Measurements from ENCODE around the gene CTAGE8. TPM values are rescaled to one million over a fixed set of nuclear protein-coding genes. Genes with fewer than 3 reads are reported as not detected.
"Not testable (repeated sequence)": the region's sequence is repeated elsewhere in the genome, so short reads cannot be mapped to it uniquely, and the experiment has no call there.

The CTAGE8 gene
- total RNA-seq, 1 experiment from 2014 or later = not detected

DNA sequence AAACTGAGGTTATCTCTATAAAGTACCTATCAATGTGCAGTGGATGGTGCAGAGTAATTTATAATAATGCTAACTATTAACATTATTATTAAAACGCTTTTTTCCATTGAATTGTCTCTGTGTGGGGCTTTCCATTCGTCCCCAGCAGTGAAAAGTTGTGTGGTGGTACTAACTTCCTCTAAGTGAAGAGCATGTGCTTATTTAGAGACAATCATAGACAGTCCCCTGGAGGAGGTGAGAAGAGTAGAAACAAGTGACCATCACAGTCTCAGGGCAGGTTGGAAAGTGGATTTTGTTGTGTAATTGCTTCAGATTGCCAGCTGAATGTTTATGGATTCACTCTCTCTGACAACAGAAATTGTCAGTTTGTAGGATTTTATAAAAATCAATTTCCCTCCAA lies 38.1 kb downstream of the CTAGE8 start:
- not testable (repeated sequence) for H3K36me3 ChIP-seq (replicated peaks; ENCODE audit: control insufficient read depth, insufficient read depth, low read length); H3K4me3 ChIP-seq (ENCODE audit: insufficient read depth, low read depth, low read length); DNase-seq; H3K27me3 ChIP-seq (ENCODE audit: control insufficient read depth, insufficient read depth, low read length)

DNA sequence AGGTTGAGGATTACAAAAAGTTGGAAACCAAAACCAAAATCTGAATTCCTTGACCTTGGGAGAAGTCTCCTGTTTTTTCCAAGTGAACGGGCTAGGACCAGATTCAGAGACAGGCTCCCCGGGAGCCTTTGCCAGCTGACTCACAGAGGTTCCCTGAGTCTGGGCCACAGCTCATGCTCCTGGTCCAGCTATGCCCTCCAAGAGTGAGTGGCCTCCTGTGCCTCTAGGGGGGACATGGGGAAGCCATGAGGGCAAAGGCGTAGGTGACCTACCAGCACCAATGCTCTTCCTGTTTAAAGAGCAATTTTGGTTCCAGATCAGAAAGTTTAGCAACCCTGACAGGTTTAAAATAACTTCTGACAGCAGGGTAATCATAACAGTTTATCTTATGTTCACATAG lies 40.3 kb downstream of the CTAGE8 start:
- not testable (repeated sequence) for H3K36me3 ChIP-seq (replicated peaks; ENCODE audit: control insufficient read depth, insufficient read depth, low read length); H3K4me3 ChIP-seq (ENCODE audit: insufficient read depth, low read depth, low read length); DNase-seq; H3K27me3 ChIP-seq (ENCODE audit: control insufficient read depth, insufficient read depth, low read length)

DNA sequence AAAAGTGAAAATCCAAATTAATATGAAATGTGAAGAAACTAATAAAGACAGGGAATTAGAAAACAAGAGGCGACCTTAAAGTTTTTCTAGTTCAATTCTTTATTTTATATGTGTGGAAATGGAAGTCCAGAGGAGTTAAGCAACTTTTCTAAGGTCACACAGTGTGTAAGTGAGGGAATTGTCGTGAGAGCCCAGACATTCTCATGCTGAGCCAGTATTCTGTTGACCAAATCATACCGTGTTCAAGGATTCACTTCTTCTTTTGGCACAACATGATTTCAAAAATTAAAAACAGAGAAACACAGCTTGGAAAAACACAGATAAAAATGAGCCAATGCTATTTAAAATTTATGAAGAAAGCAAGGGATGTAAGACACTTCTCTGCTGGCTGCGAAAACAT lies 42.2 kb downstream of the CTAGE8 start:
- not testable (repeated sequence) for H3K4me3 ChIP-seq (ENCODE audit: insufficient read depth, low read depth, low read length); H3K36me3 ChIP-seq (replicated peaks; ENCODE audit: control insufficient read depth, insufficient read depth, low read length); H3K27me3 ChIP-seq (ENCODE audit: control insufficient read depth, insufficient read depth, low read length); DNase-seq

DNA sequence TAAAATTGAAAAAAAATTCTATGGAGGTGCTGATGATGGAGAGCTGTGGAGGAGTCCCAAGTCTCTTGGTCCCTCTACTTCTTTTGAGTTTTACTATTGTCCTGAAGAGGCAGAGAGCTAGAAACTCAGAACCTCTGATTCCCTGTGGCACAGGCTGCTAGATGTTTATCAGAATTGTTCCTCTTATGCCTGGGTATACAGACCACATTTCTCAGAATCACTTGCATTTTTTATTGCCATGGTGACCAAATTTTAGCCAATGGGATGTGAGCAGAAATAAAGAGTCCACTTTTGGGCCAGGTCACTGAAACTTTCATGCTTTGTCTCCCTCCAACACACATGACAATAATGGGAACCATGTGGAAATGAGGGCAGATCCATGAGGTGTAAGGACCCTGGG lies 45.4 kb downstream of the CTAGE8 start:
- not testable (repeated sequence) for DNase-seq; H3K4me3 ChIP-seq (ENCODE audit: insufficient read depth, low read depth, low read length); H3K27me3 ChIP-seq (ENCODE audit: control insufficient read depth, insufficient read depth, low read length)

DNA sequence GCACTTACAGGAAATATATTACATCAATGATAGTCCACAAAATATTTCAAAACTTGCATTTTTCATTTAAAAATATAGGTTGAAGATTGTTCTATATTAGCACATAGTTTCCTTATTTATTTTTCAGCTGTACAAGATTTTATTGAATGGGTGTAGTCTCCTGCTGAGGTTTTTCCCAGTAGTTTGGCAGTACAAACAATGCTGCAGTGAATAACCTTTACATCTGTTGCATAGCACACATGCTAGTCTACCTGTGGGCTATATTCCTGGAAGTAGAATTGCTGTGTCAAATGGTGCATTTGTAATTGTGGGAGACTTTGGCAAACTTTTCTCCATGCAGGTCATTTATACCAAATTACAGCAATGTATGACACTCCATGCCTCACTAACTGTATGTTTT lies 48.6 kb downstream of the CTAGE8 start:
- not testable (repeated sequence) for H3K36me3 ChIP-seq (replicated peaks; ENCODE audit: control insufficient read depth, insufficient read depth, low read length); DNase-seq; H3K27me3 ChIP-seq (ENCODE audit: control insufficient read depth, insufficient read depth, low read length); H3K4me3 ChIP-seq (ENCODE audit: insufficient read depth, low read depth, low read length)

More for the DNA sequence above, 45.4 kb downstream of the CTAGE8 start:
- not testable (repeated sequence) for H3K36me3 ChIP-seq (replicated peaks; ENCODE audit: control insufficient read depth, insufficient read depth, low read length)

DNA sequence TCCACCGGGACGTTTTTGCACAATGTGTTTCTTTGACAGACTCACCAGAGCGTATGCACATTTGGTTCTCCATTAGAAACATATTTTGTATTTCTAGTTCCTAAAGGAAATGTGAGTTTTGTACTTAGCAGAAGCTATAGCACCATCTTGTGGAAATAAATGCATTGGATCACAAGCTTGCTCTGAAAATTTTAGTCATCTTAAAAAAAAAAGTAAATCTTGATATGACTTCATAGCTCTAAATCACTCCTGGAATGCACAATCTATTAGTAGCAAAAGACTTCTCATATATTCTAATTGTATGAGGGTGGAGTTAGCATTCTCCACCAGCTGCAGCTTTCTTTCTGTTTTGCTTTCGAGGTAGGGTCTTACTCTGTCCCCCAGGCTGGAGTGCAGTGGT lies 49.9 kb downstream of the CTAGE8 start:
- not testable (repeated sequence) for H3K27me3 ChIP-seq (ENCODE audit: control insufficient read depth, insufficient read depth, low read length); H3K4me3 ChIP-seq (ENCODE audit: insufficient read depth, low read depth, low read length); DNase-seq; H3K36me3 ChIP-seq (replicated peaks; ENCODE audit: control insufficient read depth, insufficient read depth, low read length)

DNA sequence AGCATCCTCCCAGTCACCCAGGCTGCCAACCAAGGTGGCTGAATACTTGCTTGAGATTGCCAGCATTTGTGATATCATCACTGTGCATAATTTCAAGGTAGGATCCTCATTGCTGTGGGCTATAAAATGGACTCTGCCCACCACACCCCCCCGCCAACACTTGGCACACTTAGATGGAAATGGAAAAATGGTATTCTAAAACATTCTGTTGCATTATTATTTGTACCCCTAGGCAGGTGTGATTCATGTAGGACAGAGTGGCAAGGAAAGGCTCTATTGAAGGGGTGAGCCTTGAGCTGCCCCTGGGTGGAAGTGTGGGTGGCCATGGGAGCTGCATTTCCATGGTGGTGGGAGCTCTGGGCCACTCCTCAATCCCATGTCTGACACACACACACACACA lies 50.5 kb downstream of the CTAGE8 start:
- not testable (repeated sequence) for DNase-seq; H3K4me3 ChIP-seq (ENCODE audit: insufficient read depth, low read depth, low read length); H3K27me3 ChIP-seq (ENCODE audit: control insufficient read depth, insufficient read depth, low read length); H3K36me3 ChIP-seq (replicated peaks; ENCODE audit: control insufficient read depth, insufficient read depth, low read length)

DNA sequence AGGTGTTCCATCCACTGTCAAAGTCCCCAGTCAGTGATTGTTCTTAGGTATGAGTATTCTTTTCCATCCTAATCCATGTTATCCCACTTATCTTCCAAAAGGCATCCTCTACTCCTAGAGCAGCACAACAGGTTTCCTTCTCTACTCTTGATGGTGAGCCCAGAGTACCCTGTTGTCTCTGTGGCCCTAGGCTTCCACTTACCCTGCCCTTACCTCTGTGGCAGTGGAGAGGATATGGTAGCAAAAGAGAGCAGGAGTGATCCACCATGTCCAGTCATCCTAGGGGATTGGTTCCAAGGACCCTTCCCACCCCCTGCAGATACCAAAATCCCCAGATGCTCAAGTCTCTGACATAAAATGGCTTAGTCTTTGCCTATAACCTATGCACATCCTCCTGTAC lies 51.9 kb downstream of the CTAGE8 start:
- H3K4me3 ChIP-seq (ENCODE audit: insufficient read depth, low read depth, low read length); H3K27me3 ChIP-seq (ENCODE audit: control insufficient read depth, insufficient read depth, low read length); H3K36me3 ChIP-seq (replicated peaks; ENCODE audit: control insufficient read depth, insufficient read depth, low read length); DNase-seq: not testable (repeated sequence)

Other genes starting within 250 kb of the CTAGE8 start
- gene OR2A5, start 220.3 kb downstream of the CTAGE8 start, total RNA-seq (2014; rRNA removed; shearing (Covaris generic)) = not detected in 2 replicates
- gene OR2A25, start 199.5 kb downstream of the CTAGE8 start, total RNA-seq (2014; rRNA removed; shearing (Covaris generic)) = not detected in 2 replicates
- not detected in 2 replicates for gene OR2A12, start 183.0 kb downstream of the CTAGE8 start, total RNA-seq (2014; rRNA removed; shearing (Covaris generic))
- gene OR2A2, start 159.7 kb downstream of the CTAGE8 start, total RNA-seq (2014; rRNA removed; shearing (Covaris generic)) = not detected in 2 replicates
- not detected in 2 replicates for gene OR2A14, start 146.1 kb downstream of the CTAGE8 start, total RNA-seq (2014; rRNA removed; shearing (Covaris generic))
- gene CTAGE4, start 85.8 kb downstream of the CTAGE8 start, total RNA-seq (2014; rRNA removed; shearing (Covaris generic)) = 4.9 and 7.5 TPM in 2 replicates
- 1.4 and 1.6 TPM in 2 replicates for gene ARHGEF35, start 73.5 kb downstream of the CTAGE8 start, total RNA-seq (2014; rRNA removed; shearing (Covaris generic))
- not detected in 2 replicates for gene OR2A42, start 29.7 kb downstream of the CTAGE8 start, total RNA-seq (2014; rRNA removed; shearing (Covaris generic))
- gene OR2A7, start 4.5 kb downstream of the CTAGE8 start, total RNA-seq (2014; rRNA removed; shearing (Covaris generic)) = 2.0 TPM in 2 replicates
- gene OR2A1, start 43.1 kb upstream of the CTAGE8 start, total RNA-seq (2014; rRNA removed; shearing (Covaris generic)) = 0.74 TPM in 1 of 2 replicates, not detected in the other
- gene ARHGEF5, start 86.1 kb upstream of the CTAGE8 start, total RNA-seq (2014; rRNA removed; shearing (Covaris generic)) = 10.4 and 15.9 TPM in 2 replicates
- gene NOBOX, start 134.4 kb upstream of the CTAGE8 start, total RNA-seq (2014; rRNA removed; shearing (Covaris generic)) = not detected in 2 replicates

Measured in H7 (cell line).